Keratinocyte (primary cell): ENCODE results near the gene SPAG9. TPM values are rescaled to one million over a fixed set of nuclear protein-coding genes. Genes with fewer than 3 reads are reported as not detected.

Experiments
- DNase-seq: peaks from one replicate; pipeline ENCODE4 v3.0.0-alpha.2; 2011; ENCODE audit warnings: low read depth, missing footprints, low spot score
- FAIRE-seq: peaks from 2 replicates; lab custom pipeline; 2011; peaks lifted over from hg19 to GRCh38; lab: Jason Lieb, UNC
- H2AFZ ChIP-seq: 2 replicates; pipeline ENCODE4 v1.6.0; 2012; ENCODE audit warnings: low read length, control low read depth, inconsistent platforms; ENCODE audit not compliant: control insufficient read depth
- H3K27ac ChIP-seq: 2 replicates; pipeline ENCODE4 v1.5.1; 2011; ENCODE audit warnings: low read length; ENCODE audit not compliant: control insufficient read depth, insufficient read depth
- H3K27me3 ChIP-seq: 3 replicates; pipeline ENCODE4 v1.6.0; 2011; ENCODE audit warnings: low read length; ENCODE audit not compliant: control insufficient read depth, insufficient read depth; ENCODE audit errors: extremely low read depth
- H3K36me3 ChIP-seq, 2 experiments: 2 replicates in 1 of 2; 3 replicates in 1 of 2; pipeline ENCODE4 v1.5.1; 2011; ENCODE audit warnings: low read length in 2 of 2, mild to moderate bottlenecking in 1 of 2; ENCODE audit not compliant: control insufficient read depth in 2 of 2, insufficient read depth in 2 of 2; ENCODE audit errors: extremely low read depth in 1 of 2
- H3K4me1 ChIP-seq: 3 replicates; pipeline ENCODE4 v1.5.1; 2011; ENCODE audit warnings: low read length; ENCODE audit not compliant: control insufficient read depth, insufficient read depth; ENCODE audit errors: extremely low read depth
- H3K4me2 ChIP-seq: 3 replicates; pipeline ENCODE4 v1.6.0; 2011; ENCODE audit warnings: low read depth, low read length; ENCODE audit not compliant: control insufficient read depth, insufficient read depth; ENCODE audit errors: extremely low read depth
- H3K4me3 ChIP-seq, 3 experiments: fragments of 200-600 bp in 1 of 3; sonication (generic) in 1 of 3; 2 replicates in 2 of 3; 3 replicates in 1 of 3; pipeline ENCODE4 v1.5.1; 2011 to 2016; ENCODE audit warnings: low read length in 3 of 3, mild to moderate bottlenecking in 3 of 3, control low read depth in 2 of 3, inconsistent platforms in 1 of 3, low read depth in 1 of 3, mixed read lengths in 1 of 3, mixed run types in 1 of 3, moderate library complexity in 1 of 3; ENCODE audit not compliant: control insufficient read depth in 2 of 3, insufficient read depth in 2 of 3; ENCODE audit errors: extremely low read depth in 1 of 3
- H3K79me2 ChIP-seq: 2 replicates; pipeline ENCODE4 v1.6.0; 2012; ENCODE audit warnings: low read length; ENCODE audit not compliant: control insufficient read depth, insufficient read depth
- H3K9ac ChIP-seq: 3 replicates; pipeline ENCODE4 v1.6.0; 2011; ENCODE audit warnings: low read length; ENCODE audit not compliant: control insufficient read depth, insufficient read depth; ENCODE audit errors: extremely low read depth
- H3K9me1 ChIP-seq: 3 replicates; pipeline ENCODE4 v1.6.0; 2011; ENCODE audit warnings: low read length; ENCODE audit not compliant: control insufficient read depth, insufficient read depth; ENCODE audit errors: extremely low read depth
- H3K9me3 ChIP-seq: 2 replicates; pipeline ENCODE4 v1.5.1; 2012; ENCODE audit warnings: low read depth, low read length; ENCODE audit not compliant: control insufficient read depth
- H4K20me1 ChIP-seq: 3 replicates; pipeline ENCODE4 v1.6.0; 2011; ENCODE audit warnings: low read length; ENCODE audit not compliant: control insufficient read depth, insufficient read depth; ENCODE audit errors: extremely low read depth
- EZH2 ChIP-seq: IDR thresholded peaks from one replicate; pipeline ENCODE4 v1.6.1; 2012; ENCODE audit warnings: inconsistent platforms, mild to moderate bottlenecking, low read length, moderate library complexity
- dilution Hi-C: fragments of 300-500 bp; cut with MboI; formaldehyde crosslinking; loops from one replicate; pipeline ENCODE4 v1.7.0; 2020; ENCODE audit warnings: low sequenced_read_pairs; ENCODE audit not compliant: extremely low pct_ligation_motif_present
- polyA plus RNA-seq, 5 experiments: library from polyadenylated mRNA; depleted of rRNA in 3 of 5; stranded (reverse) in 3 of 5; stranded (forward) in 1 of 5; unstranded in 1 of 5; fragments of >200 nt; gene quantifications; 1 replicate in 1 of 5; 2 replicates in 3 of 5; 3 replicates in 1 of 5; pipeline versions ENCODE4 v1.2.1 to v1.2.3, GENCODE V29; 2011 to 2012; ENCODE audit warnings: missing spikeins in 2 of 5, low read depth in 1 of 5, low replicate concordance in 1 of 5
- TF ChIP-seq, protein P1 (sequence below), 3 experiments: IDR thresholded peaks in 1 of 3; conservative IDR thresholded peaks in 1 of 3; optimal IDR thresholded peaks in 1 of 3; 2 replicates in 2 of 3; 3 replicates in 1 of 3; pipeline versions ENCODE3 to v1.5.1; 2011; ENCODE audit warnings: low read length in 3 of 3, mild to moderate bottlenecking in 3 of 3, moderate library complexity in 2 of 3, control low read depth in 1 of 3, inconsistent platforms in 1 of 3; ENCODE audit not compliant: insufficient read depth in 2 of 3; ENCODE audit errors: extremely low read depth in 1 of 3

The SPAG9 gene
- polyA plus RNA-seq, 1 donor (not counting 4 experiments of a cell fraction or from before 2014, with no cell fraction given), result 43.1 TPM

DNA sequence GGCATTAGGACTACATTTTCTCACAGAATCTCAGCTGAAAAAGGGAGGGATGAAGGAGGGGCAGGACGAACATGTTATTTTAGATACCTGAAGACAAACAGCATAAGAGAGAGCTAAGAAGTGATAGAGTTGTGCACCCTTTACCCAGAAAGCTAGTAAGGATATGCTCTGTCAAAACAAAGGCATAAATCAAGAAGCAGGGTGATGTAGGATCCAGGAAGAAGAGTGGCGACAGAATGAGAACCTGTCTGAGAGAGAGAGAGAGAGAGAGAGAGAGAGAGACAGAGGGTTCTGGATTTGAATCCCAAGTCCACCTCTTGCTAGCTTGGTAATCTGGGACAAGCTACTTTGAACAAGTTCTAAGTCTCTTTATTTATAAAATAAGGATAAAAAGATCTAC is 103.4 kb downstream of the SPAG9 start:
- H3K79me2 ChIP-seq, result no peaks in the 10 kb centered on the region
- H3K9me1 ChIP-seq, result no peaks in the 10 kb centered on the region
- H4K20me1 ChIP-seq, result no peaks in the 10 kb centered on the region
- H3K27ac ChIP-seq, result no peak overlapping the region
- FAIRE-seq (no peak), DNase-seq (no peak)
- H3K9me3 ChIP-seq, result no peaks in the 10 kb centered on the region
- dilution Hi-C loops, result no loop called here
- no peak overlapping the region for H3K4me2 ChIP-seq
- H3K4me3 ChIP-seq, result no peak overlapping the region
- H3K36me3 ChIP-seq, result peaks cover 4 to 17% of the 10 kb centered on the region in 2 experiments
- no peak for TF ChIP-seq EZH2
- TF ChIP-seq, protein P1, sequence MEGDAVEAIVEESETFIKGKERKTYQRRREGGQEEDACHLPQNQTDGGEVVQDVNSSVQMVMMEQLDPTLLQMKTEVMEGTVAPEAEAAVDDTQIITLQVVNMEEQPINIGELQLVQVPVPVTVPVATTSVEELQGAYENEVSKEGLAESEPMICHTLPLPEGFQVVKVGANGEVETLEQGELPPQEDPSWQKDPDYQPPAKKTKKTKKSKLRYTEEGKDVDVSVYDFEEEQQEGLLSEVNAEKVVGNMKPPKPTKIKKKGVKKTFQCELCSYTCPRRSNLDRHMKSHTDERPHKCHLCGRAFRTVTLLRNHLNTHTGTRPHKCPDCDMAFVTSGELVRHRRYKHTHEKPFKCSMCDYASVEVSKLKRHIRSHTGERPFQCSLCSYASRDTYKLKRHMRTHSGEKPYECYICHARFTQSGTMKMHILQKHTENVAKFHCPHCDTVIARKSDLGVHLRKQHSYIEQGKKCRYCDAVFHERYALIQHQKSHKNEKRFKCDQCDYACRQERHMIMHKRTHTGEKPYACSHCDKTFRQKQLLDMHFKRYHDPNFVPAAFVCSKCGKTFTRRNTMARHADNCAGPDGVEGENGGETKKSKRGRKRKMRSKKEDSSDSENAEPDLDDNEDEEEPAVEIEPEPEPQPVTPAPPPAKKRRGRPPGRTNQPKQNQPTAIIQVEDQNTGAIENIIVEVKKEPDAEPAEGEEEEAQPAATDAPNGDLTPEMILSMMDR (optimal IDR thresholded peaks at IDR 0.05 in 1 of 3, IDR thresholded peaks at IDR 0.05 in 1 of 3, conservative IDR thresholded peaks at IDR 0.05 in 1 of 3; ENCODE audit: extremely low read depth in 1 of 3, insufficient read depth in 2 of 3, low read length in 3 of 3), result no peak
- H2AFZ ChIP-seq, result no peak overlapping the region
- H3K9ac ChIP-seq, result no peak overlapping the region
- no peaks in the 10 kb centered on the region for H3K27me3 ChIP-seq
- no peaks in the 10 kb centered on the region for H3K4me1 ChIP-seq

DNA sequence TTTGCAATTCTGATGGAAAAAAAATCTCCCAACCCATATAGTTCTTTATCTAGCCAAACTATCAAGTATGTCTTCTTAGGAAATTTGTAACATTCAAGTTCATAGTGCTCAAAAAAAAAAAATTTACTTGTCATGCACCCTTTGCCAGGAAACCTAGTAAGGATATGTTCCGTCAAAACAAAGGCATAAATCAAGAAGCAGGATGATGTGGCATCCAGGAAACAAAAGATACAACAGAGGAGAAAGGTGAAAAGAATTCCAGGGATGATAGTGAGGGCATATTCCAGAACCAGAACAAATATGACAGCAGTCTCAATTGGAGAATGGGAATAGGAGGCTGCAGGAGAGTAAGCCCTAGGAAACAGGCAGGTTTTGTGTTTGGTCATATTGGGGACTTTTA is 104.6 kb downstream of the SPAG9 start:
- no peak for FAIRE-seq
- Histone ChIP-seq H3K9ac (no peak overlapping the region), H3K36me3 (peaks cover 4 to 16% of the 10 kb centered on the region in 2 experiments), H4K20me1 (no peaks in the 10 kb centered on the region), H3K4me1 (no peaks in the 10 kb centered on the region), H3K9me3 (no peaks in the 10 kb centered on the region), H3K4me2 (no peak overlapping the region), H3K9me1 (no peaks in the 10 kb centered on the region), H3K27ac (no peak overlapping the region), H3K4me3 (no peak overlapping the region), H2AFZ (no peak overlapping the region), H3K79me2 (no peaks in the 10 kb centered on the region), H3K27me3 (no peaks in the 10 kb centered on the region)
- DNase-seq, result no peak
- dilution Hi-C loops, result no loop called here
- TF ChIP-seq EZH2, result no peak
- TF ChIP-seq, protein P1 (optimal IDR thresholded peaks at IDR 0.05 in 1 of 3, IDR thresholded peaks at IDR 0.05 in 1 of 3, conservative IDR thresholded peaks at IDR 0.05 in 1 of 3; ENCODE audit: extremely low read depth in 1 of 3, insufficient read depth in 2 of 3, low read length in 3 of 3), result no peak
